PC-3 (cell line): ENCODE results near the gene PTPN18. TPM values are rescaled to one million over a fixed set of nuclear protein-coding genes. Genes with fewer than 3 reads are reported as not detected.
"Not testable (repeated sequence)": the region's sequence is repeated elsewhere in the genome, so short reads cannot be mapped to it uniquely, and the experiment has no call there.

Source experiments
- ATAC-seq: fragments of 200-7000 bp; cut with Tn5 transposase; 2 replicates; pipeline ENCODE4 v1.9.1; 2020; ENCODE audit warnings: mild to moderate bottlenecking, moderate library complexity
- BruUV-seq: library from RNA; stranded (reverse); fragments of 400-500 nt; replicated peaks from 2 replicates; lab custom pipeline; 2021; lab: Mats Ljungman, UMichigan
- CTCF ChIA-PET: fragments of 300-600 bp; sonication (Branson Sonifier 250); formaldehyde crosslinking; loops from one replicate; lab custom pipeline; 2022; ENCODE audit warnings: antibody characterized with exemption; lab: Charles Lee
- POLR2A ChIA-PET: fragments of 300-600 bp; sonication (Branson Sonifier 250); formaldehyde crosslinking; loops from one replicate; lab custom pipeline; 2022; ENCODE audit warnings: antibody characterized with exemption; ENCODE audit not compliant: unreplicated experiment; lab: Charles Lee
- DNase-seq: peaks from one replicate; pipeline ENCODE4 v3.0.0-alpha.2; 2015
- H2AFZ ChIP-seq: fragments of 300-600 bp; sonication (generic); 2 replicates; pipeline ENCODE4 v1.6.0; 2016; ENCODE audit warnings: antibody characterized with exemption, low read length
- H3F3A ChIP-seq: fragments of 300-600 bp; sonication (generic); one replicate; pipeline ENCODE4 v1.6.0; 2017; ENCODE audit warnings: antibody characterized with exemption, low read length, control low read depth, mild to moderate bottlenecking; ENCODE audit not compliant: unreplicated experiment
- H3K27ac ChIP-seq: fragments of 300-600 bp; sonication (generic); 2 replicates; pipeline ENCODE4 v1.5.1; 2016; ENCODE audit warnings: mild to moderate bottlenecking, low read length
- H3K27me3 ChIP-seq: fragments of 300-600 bp; sonication (generic); 2 replicates; pipeline ENCODE4 v1.6.1; 2016; ENCODE audit warnings: low read length, mixed read lengths
- H3K36me3 ChIP-seq: fragments of 300-600 bp; sonication (generic); 2 replicates; pipeline ENCODE4 v1.6.1; 2016; ENCODE audit warnings: low read depth, mixed run types, low read length, mixed read lengths
- H3K4me1 ChIP-seq: fragments of 300-600 bp; sonication (generic); 2 replicates; pipeline ENCODE4 v1.5.1; 2016; ENCODE audit warnings: low read length; ENCODE audit not compliant: insufficient read depth
- H3K4me2 ChIP-seq: fragments of 300-600 bp; sonication (generic); 2 replicates; pipeline ENCODE4 v1.6.0; 2016; ENCODE audit warnings: low read length
- H3K4me3 ChIP-seq: fragments of 300-600 bp; sonication (generic); 2 replicates; pipeline ENCODE4 v1.5.1; 2016; ENCODE audit warnings: mild to moderate bottlenecking, low read length, mixed read lengths
- H3K79me2 ChIP-seq: fragments of 300-600 bp; sonication (generic); 2 replicates; pipeline ENCODE4 v1.6.1; 2017; ENCODE audit warnings: low read length, mixed read lengths
- H3K9ac ChIP-seq: fragments of 300-600 bp; sonication (generic); 2 replicates; pipeline ENCODE4 v1.6.0; 2016; ENCODE audit warnings: mild to moderate bottlenecking, low read length
- H3K9me2 ChIP-seq: fragments of 300-600 bp; sonication (generic); replicated peaks from 2 replicates; pipeline ENCODE4 v1.6.1; 2016; ENCODE audit warnings: mixed run types, low read length, mixed read lengths
- H3K9me3 ChIP-seq: fragments of 300-600 bp; sonication (generic); 2 replicates; pipeline ENCODE4 v1.6.1; 2016; ENCODE audit warnings: low read length, mixed read lengths
- H4K20me1 ChIP-seq: fragments of 300-600 bp; sonication (generic); 2 replicates; pipeline ENCODE4 v1.6.1; 2016; ENCODE audit warnings: low read length, mixed read lengths
- CTCF ChIP-seq: fragments of 300-600 bp; sonication (generic); conservative IDR thresholded peaks from 2 replicates; pipeline ENCODE4 v1.5.1; 2017; ENCODE audit warnings: antibody characterized with exemption, low read depth, mild to moderate bottlenecking, low read length
- EZH2 ChIP-seq: fragments of 300-600 bp; sonication (generic); IDR thresholded peaks from one replicate; pipeline ENCODE4 v1.6.1; 2017; ENCODE audit warnings: antibody characterized with exemption, mild to moderate bottlenecking, low read length; ENCODE audit not compliant: unreplicated experiment
- EZH2phosphoT487 ChIP-seq: fragments of 300-600 bp; sonication (generic); IDR thresholded peaks from 2 replicates; pipeline ENCODE4 v1.6.1; 2018; ENCODE audit warnings: mild to moderate bottlenecking, antibody characterized with exemption, low read length, borderline replicate concordance
- intact Hi-C: fragments of 100-400 bp; cut with micrococcal nuclease; formaldehyde crosslinking; loops from 2 replicates; pipeline ENCODE4 v1.9.0; 2023
- total RNA-seq: library from RNA; depleted of rRNA; stranded (reverse); fragments of >200 nt; gene quantifications from 2 replicates; pipeline ENCODE4 v1.2.3, GENCODE V29; 2014

Gene PTPN18
- total RNA-seq, 1 experiment from 2014 or later, result 27.1 TPM

GRCh38 chr2:130332271-130333073, 23.4 kb upstream of the PTPN18 start:
- BruUV-seq, result no TSS peak
- Histone ChIP-seq H3K9ac (no peak overlapping the region), H3K9me2 (no peaks in the 10 kb centered on the region), H3K4me2 (peak overlapping the region; percentile 75), H3K4me3 (peak overlapping the region; percentile 49), H3K36me3 (no peaks in the 10 kb centered on the region), H2AFZ (peak overlapping the region; percentile 87), H3K27me3 (peaks cover 8% of the 10 kb centered on the region), H3F3A (no peaks in the 10 kb centered on the region), H3K27ac (no peak overlapping the region), H3K9me3 (no peaks in the 10 kb centered on the region), H4K20me1 (no peaks in the 10 kb centered on the region), H3K4me1 (peaks cover 18% of the 10 kb centered on the region), H3K79me2 (no peaks in the 10 kb centered on the region)
- DNase-seq (peak; percentile 84), ATAC-seq (peak; percentile 56)
- CTCF ChIA-PET, result interaction anchor here (0.6 to 0.7 kb wide), 2 partner anchors 37 to 80 kb away, joined by 3 to 4 read pairs; no protein-coding TSS in a partner anchor
- TF ChIP-seq CTCF, result peak; percentile 98
- no peak for TF ChIP-seq EZH2phosphoT487
- TF ChIP-seq EZH2, result no peak
- intact Hi-C loops, result loop anchor here (1.0 to 2.0 kb wide), 2 partner anchors 92 to 150 kb away; partner anchors contain the start of gene MZT2B
- POLR2A ChIA-PET, result interaction anchor here (0.6 to 0.7 kb wide), 2 partner anchors 43 to 148 kb away, joined by 3 read pairs; no protein-coding TSS in a partner anchor

GRCh38 chr2:130333253-130333652, 22.6 kb upstream of the PTPN18 start:
- not testable (repeated sequence) for BruUV-seq, H4K20me1 ChIP-seq
- intact Hi-C loops, result loop anchor here (2.0 kb wide), 1 partner anchor 92 kb away; no protein-coding TSS in a partner anchor

GRCh38 chr2:130334026-130334425, 21.8 kb upstream of the PTPN18 start:
- BruUV-seq, result no TSS peak
- H3K27me3 ChIP-seq, result peaks cover 8% of the 10 kb centered on the region
- TF ChIP-seq EZH2phosphoT487 (no peak), CTCF (no peak), EZH2 (no peak)
- DNase-seq (no peak), ATAC-seq (no peak)
- H3K36me3 ChIP-seq, result peaks cover 4% of the 10 kb centered on the region; the same call in 1 of the 2 replicates
- H4K20me1 ChIP-seq, result no peaks in the 10 kb centered on the region
- no peak overlapping the region for H3K4me3 ChIP-seq
- H3K4me1 ChIP-seq, result peaks cover 11% of the 10 kb centered on the region
- no peak overlapping the region for H3K27ac ChIP-seq
- H2AFZ ChIP-seq, result no peak overlapping the region
- POLR2A ChIA-PET, result no interaction called here
- H3K9me2 ChIP-seq, result no peaks in the 10 kb centered on the region
- H3K9ac ChIP-seq, result no peak overlapping the region
- no peak overlapping the region for H3K4me2 ChIP-seq
- H3K9me3 ChIP-seq, result no peaks in the 10 kb centered on the region
- CTCF ChIA-PET, result no interaction called here
- intact Hi-C loops, result no loop called here
- no peaks in the 10 kb centered on the region for H3F3A ChIP-seq
- H3K79me2 ChIP-seq, result no peaks in the 10 kb centered on the region

More at GRCh38 chr2:130333253-130333652, 22.6 kb upstream of the PTPN18 start:
- H3F3A ChIP-seq, H3K4me3 ChIP-seq, H3K27me3 ChIP-seq, DNase-seq, H3K27ac ChIP-seq, H3K9me2 ChIP-seq, H3K9ac ChIP-seq, POLR2A ChIA-PET, CTCF ChIA-PET, ATAC-seq, H3K9me3 ChIP-seq, H3K4me2 ChIP-seq, H3K79me2 ChIP-seq, H3K36me3 ChIP-seq: not testable (repeated sequence)
- Histone ChIP-seq H2AFZ (peak overlapping the region; percentile 87; the same call in 1 of the 2 replicates), H3K4me1 (peaks cover 17% of the 10 kb centered on the region)
